Trophoblast cell (in vitro differentiated cells and primary cell): ENCODE results near the gene EGFR.

ENCODE experiments used
- DNase-seq, 2 donors: peaks; one replicate each; pipeline ENCODE4 v3.0.0-alpha.2; 2016
- H2AFZ ChIP-seq: 2 replicates; pipeline ENCODE4 v1.6.1; 2013; ENCODE audit warnings: low read length, moderate library complexity, mild to moderate bottlenecking; ENCODE audit not compliant: insufficient read depth, poor library complexity
- H2AK5ac ChIP-seq: 2 replicates; pipeline ENCODE4 v1.6.1; 2013; ENCODE audit warnings: mild to moderate bottlenecking, low read length
- H2BK120ac ChIP-seq: 2 replicates; pipeline ENCODE4 v1.6.1; 2013; ENCODE audit warnings: low read length, mild to moderate bottlenecking, moderate library complexity; ENCODE audit not compliant: insufficient read depth, poor library complexity
- H2BK12ac ChIP-seq: 2 replicates; pipeline ENCODE4 v1.6.1; 2013; ENCODE audit warnings: mild to moderate bottlenecking, low read length, moderate library complexity
- H2BK5ac ChIP-seq: 2 replicates; pipeline ENCODE4 v1.6.1; 2013; ENCODE audit warnings: low read length, low read depth, moderate library complexity, mild to moderate bottlenecking; ENCODE audit not compliant: poor library complexity
- H3K14ac ChIP-seq: 2 replicates; pipeline ENCODE4 v1.6.1; 2013; ENCODE audit warnings: mild to moderate bottlenecking, low read length
- H3K18ac ChIP-seq: 2 replicates; pipeline ENCODE4 v1.6.1; 2013; ENCODE audit warnings: mild to moderate bottlenecking, low read length
- H3K23ac ChIP-seq: 2 replicates; pipeline ENCODE4 v1.6.1; 2013; ENCODE audit warnings: low read length
- H3K27ac ChIP-seq: 2 replicates; pipeline ENCODE4 v1.5.1; 2013; ENCODE audit warnings: low read depth, mild to moderate bottlenecking, inconsistent platforms, low read length, moderate library complexity
- H3K27me3 ChIP-seq: 2 replicates; pipeline ENCODE4 v1.6.1; 2013; ENCODE audit warnings: inconsistent platforms, mild to moderate bottlenecking, low read length, moderate library complexity; ENCODE audit not compliant: insufficient read depth
- H3K36me3 ChIP-seq, 2 experiments: 1 replicate in 1 of 2; 2 replicates in 1 of 2; pipeline ENCODE4 v1.6.1; 2013; ENCODE audit warnings: low read length in 2 of 2, mild to moderate bottlenecking in 2 of 2, moderate library complexity in 1 of 2; ENCODE audit not compliant: insufficient read depth in 2 of 2, control insufficient read depth in 1 of 2
- H3K4ac ChIP-seq: 2 replicates; pipeline ENCODE4 v1.6.1; 2013; ENCODE audit warnings: low read depth, mild to moderate bottlenecking, low read length, moderate library complexity
- H3K4me1 ChIP-seq, 2 experiments: 1 replicate in 1 of 2; 2 replicates in 1 of 2; pipeline ENCODE4 v1.6.1; 2013; ENCODE audit warnings: low read length in 2 of 2, mild to moderate bottlenecking in 2 of 2, moderate library complexity in 1 of 2; ENCODE audit not compliant: insufficient read depth in 2 of 2, control insufficient read depth in 1 of 2
- H3K4me2 ChIP-seq: 2 replicates; pipeline ENCODE4 v1.6.1; 2013; ENCODE audit warnings: inconsistent platforms, mild to moderate bottlenecking, low read length, moderate library complexity
- H3K4me3 ChIP-seq: 2 replicates; pipeline ENCODE4 v1.5.1; 2013; ENCODE audit warnings: mild to moderate bottlenecking, low read depth, low read length, inconsistent platforms
- H3K79me1 ChIP-seq: one replicate; pipeline ENCODE4 v1.6.1; 2013; ENCODE audit warnings: low read length
- H3K79me2 ChIP-seq: 2 replicates; pipeline ENCODE4 v1.6.1; 2013; ENCODE audit warnings: low read length, mild to moderate bottlenecking; ENCODE audit not compliant: control insufficient read depth, insufficient read depth, poor library complexity
- H3K9ac ChIP-seq: 2 replicates; pipeline ENCODE4 v1.6.1; 2013; ENCODE audit warnings: mild to moderate bottlenecking, low read length
- H3K9me3 ChIP-seq: 2 replicates; pipeline ENCODE4 v1.6.1; 2013; ENCODE audit warnings: low read depth, mild to moderate bottlenecking, control low read depth, inconsistent platforms, low read length; ENCODE audit not compliant: insufficient read depth
- H4K12ac ChIP-seq: 2 replicates; pipeline ENCODE4 v1.6.1; 2013; ENCODE audit warnings: low read depth, mild to moderate bottlenecking, low read length, moderate library complexity
- H4K8ac ChIP-seq: 2 replicates; pipeline ENCODE4 v1.6.1; 2013; ENCODE audit warnings: low read depth, mild to moderate bottlenecking, low read length, moderate library complexity
- H4K91ac ChIP-seq: one replicate; pipeline ENCODE4 v1.6.1; 2013; ENCODE audit warnings: low read depth, mild to moderate bottlenecking, low read length, moderate library complexity
- WGBS: extraction: QIAGEN DNeasy Blood & Tissue Kit; methylation state at CpG from one replicate; pipeline ENCODE4 v1.1.7; 2013; ENCODE audit warnings: missing lambda C conversion rate; ENCODE audit not compliant: insufficient read length, insufficient coverage; ENCODE audit errors: extremely low coverage; 5-methylcytosine and 5-hydroxymethylcytosine counted together

EGFR gene

DNA sequence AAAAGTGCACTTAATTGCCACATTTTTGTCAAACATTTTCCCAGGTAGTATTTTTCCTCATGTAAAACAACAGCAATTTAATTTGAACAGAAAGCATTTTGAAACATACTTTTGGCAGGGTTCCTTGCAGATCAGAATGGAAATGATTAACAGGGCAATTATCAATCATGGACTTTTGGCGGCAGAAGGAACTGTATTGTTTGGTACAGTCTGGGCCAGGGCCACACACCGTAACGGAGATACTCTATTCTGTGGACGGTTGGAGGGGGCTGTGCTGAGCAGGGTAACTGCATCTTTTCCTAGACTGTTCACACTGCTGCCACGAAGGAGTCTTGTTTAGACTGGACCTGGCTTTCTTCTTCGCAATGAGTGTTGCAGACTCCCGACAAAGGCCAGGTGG, 62.3 kb downstream of the EGFR start:
- Histone ChIP-seq H3K9me3 (no peaks in the 10 kb centered on the region), H2AFZ (no peak overlapping the region), H3K36me3 (no peaks in the 10 kb centered on the region), H2AK5ac (no peak overlapping the region), H2BK120ac (no peak overlapping the region), H4K91ac (no peak overlapping the region), H3K27me3 (no peaks in the 10 kb centered on the region), H3K14ac (peak overlapping the region; percentile 4), H3K4me2 (no peak overlapping the region), H2BK5ac (no peak overlapping the region), H3K4me3 (no peak overlapping the region), H3K4me1 (peaks cover 7 to 17% of the 10 kb centered on the region in 2 experiments), H3K18ac (no peak overlapping the region), H3K27ac (no peak overlapping the region), H3K23ac (no peak overlapping the region), H3K79me2 (peaks cover 2% of the 10 kb centered on the region), H4K8ac (no peak overlapping the region), H2BK12ac (no peak overlapping the region), H3K9ac (no peak overlapping the region), H3K79me1 (no peaks in the 10 kb centered on the region), H3K4ac (no peak overlapping the region), H4K12ac (no peak overlapping the region)
- WGBS = no CpG with 5 or more reads among the region's 7 CpGs
- DNase-seq = no peak

- DNase-seq = no peak
- Histone ChIP-seq H3K27me3 (no peaks in the 10 kb centered on the region), H3K79me1 (no peaks in the 10 kb centered on the region), H3K36me3 (no peaks in the 10 kb centered on the region), H2AFZ (no peak overlapping the region), H4K8ac (no peak overlapping the region), H2BK120ac (no peak overlapping the region), H2BK5ac (no peak overlapping the region), H3K4me2 (no peak overlapping the region), H2AK5ac (no peak overlapping the region), H3K14ac (no peak overlapping the region), H3K18ac (no peak overlapping the region), H4K12ac (no peak overlapping the region), H3K4me3 (no peak overlapping the region), H4K91ac (no peak overlapping the region), H3K9ac (no peak overlapping the region), H3K4ac (no peak overlapping the region), H3K27ac (no peak overlapping the region), H3K4me1 (peaks cover 7 to 20% of the 10 kb centered on the region in 2 experiments), H3K23ac (no peak overlapping the region), H3K79me2 (peaks cover 2% of the 10 kb centered on the region), H3K9me3 (no peaks in the 10 kb centered on the region), H2BK12ac (no peak overlapping the region)
- no CpG with 5 or more reads among the region's 7 CpGs for WGBS
Observed at GRCh38 chr7:55081472-55082227, 62.8 kb downstream of the EGFR start.

- Histone ChIP-seq H3K79me2 (peaks cover 2% of the 10 kb centered on the region), H3K4ac (no peak overlapping the region), H4K12ac (no peak overlapping the region), H3K4me3 (no peak overlapping the region), H3K4me1 (peaks cover 7 to 23% of the 10 kb centered on the region in 2 experiments), H3K23ac (no peak overlapping the region), H2BK12ac (no peak overlapping the region), H3K9me3 (no peaks in the 10 kb centered on the region), H3K4me2 (no peak overlapping the region), H3K79me1 (no peaks in the 10 kb centered on the region), H4K8ac (no peak overlapping the region), H3K18ac (no peak overlapping the region), H3K36me3 (no peaks in the 10 kb centered on the region), H2AK5ac (no peak overlapping the region), H3K9ac (no peak overlapping the region), H2BK5ac (no peak overlapping the region), H3K27me3 (no peaks in the 10 kb centered on the region), H4K91ac (no peak overlapping the region), H2AFZ (no peak overlapping the region), H2BK120ac (no peak overlapping the region), H3K27ac (no peak overlapping the region), H3K14ac (no peak overlapping the region)
- DNase-seq = no peak
Observed at GRCh38 chr7:55082228-55082603, 63.4 kb downstream of the EGFR start.

- no peaks in the 10 kb centered on the region for H3K9me3 ChIP-seq
- no peak overlapping the region for H2AK5ac ChIP-seq
- H2AFZ ChIP-seq = no peak overlapping the region
- no peaks in the 10 kb centered on the region for H3K79me1 ChIP-seq
- H2BK120ac ChIP-seq = no peak overlapping the region
- no peak overlapping the region for H4K8ac ChIP-seq
- DNase-seq = peak in 1 of 2 donors; percentile 25
- no peak overlapping the region for H3K4ac ChIP-seq
- H3K4me1 ChIP-seq = peaks cover 7 to 22% of the 10 kb centered on the region in 2 experiments
- H4K12ac ChIP-seq = no peak overlapping the region
- H2BK12ac ChIP-seq = no peak overlapping the region
- no peak overlapping the region for H3K18ac ChIP-seq
- no peak overlapping the region for H3K14ac ChIP-seq
- no peak overlapping the region for H3K4me2 ChIP-seq
- H4K91ac ChIP-seq = no peak overlapping the region
- no peak overlapping the region for H3K4me3 ChIP-seq
- H3K27ac ChIP-seq = no peak overlapping the region
- no peak overlapping the region for H2BK5ac ChIP-seq
- H3K9ac ChIP-seq = no peak overlapping the region
- H3K23ac ChIP-seq = no peak overlapping the region
- no peaks in the 10 kb centered on the region for H3K27me3 ChIP-seq
- no peaks in the 10 kb centered on the region for H3K79me2 ChIP-seq
- H3K36me3 ChIP-seq = no peaks in the 10 kb centered on the region
- no CpG with 5 or more reads among the region's 7 CpGs for WGBS
Observed at GRCh38 chr7:55083206-55083605, 64.4 kb downstream of the EGFR start.
